Islet of Langerhans (tissue), 1 donor: ENCODE data around the gene SCIN.
"Not testable (repeated sequence)": the region's sequence is repeated elsewhere in the genome, so short reads cannot be mapped to it uniquely, and the experiment has no call there.

Experiments
- FAIRE-seq: peaks from one replicate; lab custom pipeline; 2011; peaks lifted over from hg19 to GRCh38; lab: Jason Lieb, UNC

Gene SCIN

GRCh38 chr7:12570534-12571461 lies at the start of gene SCIN:
Gene SCIN (plus strand): TSS chr7:12570720. CDS start chr7:12570787, 67 bp downstream.
- FAIRE-seq = no peak

- FAIRE-seq = peak; percentile 99
Observed at GRCh38 chr7:12524794-12525386, 45.6 kb upstream of the SCIN start.

- FAIRE-seq = not testable (repeated sequence)
Observed at GRCh38 chr7:12526693-12527092, 43.8 kb upstream of the SCIN start.

GRCh38 chr7:12527670-12528069 lies 42.9 kb upstream of the SCIN start:
- FAIRE-seq = not testable (repeated sequence)

GRCh38 chr7:12529971-12530710 lies 40.4 kb upstream of the SCIN start:
- FAIRE-seq = no peak

- no peak for FAIRE-seq
Observed at GRCh38 chr7:12531784-12532183, 38.7 kb upstream of the SCIN start.

- FAIRE-seq = no peak
Observed at GRCh38 chr7:12534046-12534445, 36.5 kb upstream of the SCIN start.

- FAIRE-seq = no peak
Observed at GRCh38 chr7:12539681-12540080, 30.8 kb upstream of the SCIN start.

GRCh38 chr7:12540850-12541249 lies 29.7 kb upstream of the SCIN start:
- no peak for FAIRE-seq

- no peak for FAIRE-seq
Observed at GRCh38 chr7:12543586-12543985, 26.9 kb upstream of the SCIN start.

GRCh38 chr7:12549106-12549505 lies 21.4 kb upstream of the SCIN start:
- FAIRE-seq = no peak

GRCh38 chr7:12550956-12551355 lies 19.6 kb upstream of the SCIN start:
- FAIRE-seq = no peak

GRCh38 chr7:12552876-12553275 lies 17.6 kb upstream of the SCIN start:
- no peak for FAIRE-seq

GRCh38 chr7:12553416-12553815 lies 17.1 kb upstream of the SCIN start:
- FAIRE-seq = no peak

GRCh38 chr7:12554351-12554750 lies 16.2 kb upstream of the SCIN start:
- FAIRE-seq = no peak

GRCh38 chr7:12554872-12555271 lies 15.6 kb upstream of the SCIN start:
- no peak for FAIRE-seq

- not testable (repeated sequence) for FAIRE-seq
Observed at GRCh38 chr7:12555695-12556094, 14.8 kb upstream of the SCIN start.

- not testable (repeated sequence) for FAIRE-seq
Observed at GRCh38 chr7:12556139-12556792, 14.3 kb upstream of the SCIN start.

GRCh38 chr7:12557282-12557681 lies 13.2 kb upstream of the SCIN start:
- FAIRE-seq = no peak

GRCh38 chr7:12564996-12565764 lies 5.3 kb upstream of the SCIN start:
- no peak for FAIRE-seq

GRCh38 chr7:12565873-12566272 lies 4.6 kb upstream of the SCIN start:
- no peak for FAIRE-seq

- FAIRE-seq = no peak
Observed at GRCh38 chr7:12567015-12567414, 3.5 kb upstream of the SCIN start.
